Mononuclear cell (primary cell): ENCODE results near the gene SEMA5A. TPM values are rescaled to one million over a fixed set of nuclear protein-coding genes. Genes with fewer than 3 reads are reported as not detected.

Experiments used
- H3K27me3 ChIP-seq: 2 replicates; pipeline ENCODE4 v1.6.0; 2011; ENCODE audit warnings: low read length, control low read depth; ENCODE audit not compliant: insufficient read depth
- H3K4me1 ChIP-seq: 2 replicates; pipeline ENCODE4 v1.5.1; 2011; ENCODE audit warnings: mild to moderate bottlenecking, low read length, control low read depth; ENCODE audit not compliant: insufficient read depth
- H3K4me3 ChIP-seq: 2 replicates; pipeline ENCODE4 v1.5.1; 2011; ENCODE audit warnings: mild to moderate bottlenecking, low read length, moderate library complexity
- H3K9me3 ChIP-seq: 2 replicates; pipeline ENCODE4 v1.5.1; 2011; ENCODE audit warnings: low read depth, mild to moderate bottlenecking, control low read depth, low read length
- total RNA-seq: library from RNA; depleted of rRNA; stranded (reverse); fragments of >200 nt; gene quantifications from one replicate; pipeline ENCODE4 v1.2.3, GENCODE V29; 2012

The SEMA5A gene
- total RNA-seq, 1 donor, result 0.84 TPM

- H3K4me3 ChIP-seq, result no peak overlapping the region
Measured at GRCh38 chr5:9207817-9208418, 338.0 kb downstream of the SEMA5A start.

GRCh38 chr5:9202636-9203035 is 343.2 kb downstream of the SEMA5A start:
- Histone ChIP-seq H3K27me3 (no peaks in the 10 kb centered on the region), H3K4me1 (no peaks in the 10 kb centered on the region)

More at GRCh38 chr5:9207817-9208418, 338.0 kb downstream of the SEMA5A start:
- Histone ChIP-seq H3K9me3 (no peaks in the 10 kb centered on the region), H3K27me3 (no peaks in the 10 kb centered on the region), H3K4me1 (no peaks in the 10 kb centered on the region)

GRCh38 chr5:9201761-9202160 is 344.1 kb downstream of the SEMA5A start:
- no peak overlapping the region for H3K4me3 ChIP-seq
- H3K9me3 ChIP-seq, result no peaks in the 10 kb centered on the region
- no peaks in the 10 kb centered on the region for H3K4me1 ChIP-seq
- H3K27me3 ChIP-seq, result no peaks in the 10 kb centered on the region

More at GRCh38 chr5:9202636-9203035, 343.2 kb downstream of the SEMA5A start:
- Histone ChIP-seq H3K4me3 (no peak overlapping the region), H3K9me3 (no peaks in the 10 kb centered on the region)

GRCh38 chr5:9201011-9201410 is 344.9 kb downstream of the SEMA5A start:
- H3K27me3 ChIP-seq, result no peaks in the 10 kb centered on the region
- no peaks in the 10 kb centered on the region for H3K9me3 ChIP-seq
- H3K4me1 ChIP-seq, result no peaks in the 10 kb centered on the region
- H3K4me3 ChIP-seq, result no peak overlapping the region

GRCh38 chr5:9198394-9198793 is 347.5 kb downstream of the SEMA5A start:
- Histone ChIP-seq H3K27me3 (no peaks in the 10 kb centered on the region), H3K4me3 (no peak overlapping the region), H3K9me3 (no peaks in the 10 kb centered on the region), H3K4me1 (no peaks in the 10 kb centered on the region)

- Histone ChIP-seq H3K9me3 (no peaks in the 10 kb centered on the region), H3K4me3 (no peak overlapping the region), H3K27me3 (no peaks in the 10 kb centered on the region), H3K4me1 (no peaks in the 10 kb centered on the region)
Measured at GRCh38 chr5:9197881-9198260, 348.0 kb downstream of the SEMA5A start.

- H3K27me3 ChIP-seq, result no peaks in the 10 kb centered on the region
Measured at GRCh38 chr5:9196403-9197227, 349.3 kb downstream of the SEMA5A start.

GRCh38 chr5:9194509-9194908 is 351.4 kb downstream of the SEMA5A start:
- Histone ChIP-seq H3K27me3 (no peaks in the 10 kb centered on the region), H3K4me3 (no peak overlapping the region), H3K4me1 (no peaks in the 10 kb centered on the region), H3K9me3 (no peaks in the 10 kb centered on the region)

More at GRCh38 chr5:9196403-9197227, 349.3 kb downstream of the SEMA5A start:
- Histone ChIP-seq H3K4me3 (no peak overlapping the region), H3K9me3 (no peaks in the 10 kb centered on the region), H3K4me1 (no peaks in the 10 kb centered on the region)

- H3K9me3 ChIP-seq, result no peaks in the 10 kb centered on the region
- no peaks in the 10 kb centered on the region for H3K4me1 ChIP-seq
- H3K27me3 ChIP-seq, result no peaks in the 10 kb centered on the region
- H3K4me3 ChIP-seq, result no peak overlapping the region
Measured at GRCh38 chr5:9192266-9192665, 353.6 kb downstream of the SEMA5A start.

GRCh38 chr5:9189681-9190080 is 356.2 kb downstream of the SEMA5A start:
- Histone ChIP-seq H3K27me3 (no peaks in the 10 kb centered on the region), H3K4me3 (no peak overlapping the region), H3K4me1 (no peaks in the 10 kb centered on the region), H3K9me3 (no peaks in the 10 kb centered on the region)

GRCh38 chr5:9188956-9189355 is 356.9 kb downstream of the SEMA5A start:
- Histone ChIP-seq H3K9me3 (no peaks in the 10 kb centered on the region), H3K4me3 (no peak overlapping the region), H3K27me3 (no peaks in the 10 kb centered on the region), H3K4me1 (no peaks in the 10 kb centered on the region)

- H3K4me3 ChIP-seq, result no peak overlapping the region
- no peaks in the 10 kb centered on the region for H3K9me3 ChIP-seq
- H3K27me3 ChIP-seq, result no peaks in the 10 kb centered on the region
- no peaks in the 10 kb centered on the region for H3K4me1 ChIP-seq
Measured at GRCh38 chr5:9188131-9188530, 357.7 kb downstream of the SEMA5A start.

- H3K27me3 ChIP-seq, result no peaks in the 10 kb centered on the region
- H3K4me1 ChIP-seq, result no peaks in the 10 kb centered on the region
- no peaks in the 10 kb centered on the region for H3K9me3 ChIP-seq
Measured at GRCh38 chr5:9187614-9188013, 358.3 kb downstream of the SEMA5A start.

GRCh38 chr5:9186069-9186468 is 359.8 kb downstream of the SEMA5A start:
- Histone ChIP-seq H3K4me1 (no peaks in the 10 kb centered on the region), H3K9me3 (no peaks in the 10 kb centered on the region), H3K4me3 (no peak overlapping the region), H3K27me3 (no peaks in the 10 kb centered on the region)

More at GRCh38 chr5:9187614-9188013, 358.3 kb downstream of the SEMA5A start:
- H3K4me3 ChIP-seq, result no peak overlapping the region

GRCh38 chr5:9183992-9184391 is 361.9 kb downstream of the SEMA5A start:
- Histone ChIP-seq H3K9me3 (no peaks in the 10 kb centered on the region), H3K27me3 (no peaks in the 10 kb centered on the region), H3K4me1 (no peaks in the 10 kb centered on the region), H3K4me3 (no peak overlapping the region)
